ENCODE data around the gene DEDD. TPM values are rescaled to one million over a fixed set of nuclear protein-coding genes. Genes with fewer than 3 reads are reported as not detected.
A peak's percentile ranks its signal among the peaks of the same experiment; 100 is the strongest.

Gene DEDD
- total and polyA plus RNA-seq, 12 donors = 19.7 to 33.0 (median 26.3) TPM

- Histone ChIP-seq H3K4me3 (peak overlapping the region in 3 of 10 donors; percentile 85 to 96 (median 96)), H3K36me3 (peaks cover 0 to 66% (median 5%) of the 10 kb centered on the region in 9 donors), H3K27me3 (no peaks in the 10 kb centered on the region), H3K27ac (no peak overlapping the region), H3K4me1 (peaks cover 8 to 43% (median 36%) of the 10 kb centered on the region in 9 donors), H3K9me3 (no peaks in the 10 kb centered on the region)
- DNase-seq (no peak), ATAC-seq (no peak)
- WGBS, 2 donors = 95 to 96% methylated on average over 22 of the region's 22 CpGs
- intact Hi-C loops (cut with DNase I) = no loop called here
- TF ChIP-seq CTCF (IDR thresholded peaks at IDR 0.05) = no peak
Measured at GRCh38 chr1:161160671-161161145, 28.2 kb upstream of the DEDD start.

GRCh38 chr1:161159913-161160243, 27.4 kb upstream of the DEDD start:
- intact Hi-C loops (cut with DNase I) = no loop called here
- no peak for ATAC-seq
- TF ChIP-seq CTCF (IDR thresholded peaks at IDR 0.05) = no peak
- Histone ChIP-seq H3K4me1 (peaks cover 5 to 40% (median 29%) of the 10 kb centered on the region in 9 donors), H3K36me3 (peaks cover 0 to 64% (median 5%) of the 10 kb centered on the region in 9 donors), H3K9me3 (no peaks in the 10 kb centered on the region), H3K27me3 (no peaks in the 10 kb centered on the region), H3K27ac (peak overlapping the region in 9 of 10 donors; percentile 71 to 95 (median 91)), H3K4me3 (peak overlapping the region; percentile 55 to 99 (median 96))
- 6 to 7% methylated on average over 11 of the region's 11 CpGs for WGBS, 2 donors
- DNase-seq = no peak

GRCh38 chr1:161159087-161159912, 26.8 kb upstream of the DEDD start, which contains the start of gene USP21:
Gene USP21, plus strand, starts transcription at chr1:161159500. Its CDS starts 1,141 bp downstream, at chr1:161160641.
- peak; percentile 94 to 98 (median 96) for ATAC-seq
- WGBS, 2 donors = 1% methylated on average over 55 to 60 of the region's 60 CpGs
- intact Hi-C loops (cut with DNase I) = no loop called here

More at GRCh38 chr1:161159087-161159912, 26.8 kb upstream of the DEDD start, which contains the start of gene USP21:
- Histone ChIP-seq H3K4me1 (peaks cover 5 to 43% (median 34%) of the 10 kb centered on the region in 9 donors), H3K4me3 (peak within 1 kb of the TSS; percentile 55 to 99 (median 96)), H3K9me3 (no peaks in the 10 kb centered on the region), H3K36me3 (peaks cover 0 to 59% (median 5%) of the 10 kb centered on the region in 9 donors), H3K27me3 (no peaks in the 10 kb centered on the region), H3K27ac (peak within 1 kb of the TSS; percentile 68 to 95 (median 90))
- peak in 5 of 9 donors; percentile 18 to 52 (median 42) for TF ChIP-seq CTCF (IDR thresholded peaks at IDR 0.05)
- peak; percentile 95 for DNase-seq

Data from heart right ventricle (tissue), 16 donors.